Gastroesophageal sphincter (tissue), 2 donors: Measurements from ENCODE around the gene MEPE.

Source experiments
- POLR2A ChIP-seq, 2 donors: fragments of 450-650 bp; IDR thresholded peaks; one replicate each; pipeline ENCODE4 v1.6.1; 2017; ENCODE audit warnings: antibody characterized with exemption in 2 of 2, mild to moderate bottlenecking in 2 of 2, moderate library complexity in 1 of 2
- POLR2AphosphoS5 ChIP-seq: sonication (generic); formaldehyde crosslinking; IDR thresholded peaks from one replicate; pipeline ENCODE4 v1.6.1; 2017; ENCODE audit warnings: antibody characterized with exemption

DNA sequence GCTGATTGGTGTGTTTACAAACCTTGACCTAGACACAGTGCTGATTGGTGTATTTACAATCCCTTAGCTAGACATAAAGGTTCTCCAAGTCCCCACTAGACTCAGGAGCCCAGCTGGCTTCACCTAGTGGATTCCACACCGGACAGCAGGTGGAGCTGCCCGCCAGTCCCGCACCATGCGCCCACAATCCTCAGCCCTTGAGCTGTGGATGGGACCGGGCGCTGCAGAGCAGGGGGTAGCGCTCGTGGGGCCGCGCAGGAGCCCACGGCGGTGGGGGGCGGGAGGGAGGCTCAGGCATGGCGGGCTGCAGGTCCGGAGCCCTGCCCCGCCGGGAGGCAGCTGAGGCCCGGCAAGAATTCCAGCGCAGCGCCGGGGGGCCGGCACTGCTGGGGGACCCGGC, 30.7 kb downstream of the MEPE start:
- TF ChIP-seq POLR2AphosphoS5 (no peak), POLR2A (IDR thresholded peaks at IDR 0.05) (no peak)
